GM21576 (cell line): ENCODE data around the gene TTC21A.
"Not testable (repeated sequence)": the region's sequence is repeated elsewhere in the genome, so short reads cannot be mapped to it uniquely, and the experiment has no call there.

Experiments used
- ATAC-seq: cut with Tn5 transposase; IDR thresholded peaks from one replicate; pipeline ENCODE4 v1.9.1; 2021; ENCODE audit warnings: mild to moderate bottlenecking, moderate library complexity; ENCODE audit not compliant: unreplicated experiment

Gene TTC21A

GRCh38 chr3:39148435-39149058, 41.1 kb downstream of the TTC21A start:
- no peak for ATAC-seq

GRCh38 chr3:39149059-39149455, 41.6 kb downstream of the TTC21A start:
- no peak for ATAC-seq

- ATAC-seq: no peak
Observed at GRCh38 chr3:39149498-39150147, 42.1 kb downstream of the TTC21A start.

GRCh38 chr3:39150148-39150802, 42.8 kb downstream of the TTC21A start:
- ATAC-seq: no peak

GRCh38 chr3:39150803-39151631, 43.5 kb downstream of the TTC21A start:
- ATAC-seq: no peak

- no peak for ATAC-seq
Observed at GRCh38 chr3:39153977-39154279, 46.4 kb downstream of the TTC21A start.

GRCh38 chr3:39154280-39155021, 47.0 kb downstream of the TTC21A start:
- no peak for ATAC-seq

GRCh38 chr3:39156421-39156820, 48.9 kb downstream of the TTC21A start:
- ATAC-seq: no peak

GRCh38 chr3:39157359-39157758, 49.9 kb downstream of the TTC21A start:
- no peak for ATAC-seq

GRCh38 chr3:39158148-39158715, 50.8 kb downstream of the TTC21A start:
- ATAC-seq: no peak

- no peak for ATAC-seq
Observed at GRCh38 chr3:39164414-39164813, 56.9 kb downstream of the TTC21A start.

- ATAC-seq: no peak
Observed at GRCh38 chr3:39165518-39165917, 58.0 kb downstream of the TTC21A start.

GRCh38 chr3:39166134-39166710, 58.7 kb downstream of the TTC21A start:
- ATAC-seq: no peak

GRCh38 chr3:39166932-39167532, 59.6 kb downstream of the TTC21A start:
- no peak for ATAC-seq

GRCh38 chr3:39168156-39168780, 60.8 kb downstream of the TTC21A start:
- ATAC-seq: no peak

GRCh38 chr3:39169712-39170111, 62.2 kb downstream of the TTC21A start:
- no peak for ATAC-seq

- no peak for ATAC-seq
Observed at GRCh38 chr3:39170461-39170860, 63.0 kb downstream of the TTC21A start.

GRCh38 chr3:39170877-39171276, 63.4 kb downstream of the TTC21A start:
- ATAC-seq: not testable (repeated sequence)

GRCh38 chr3:39171860-39172259, 64.4 kb downstream of the TTC21A start:
- no peak for ATAC-seq
